Stimulated activated CD8-positive, alpha-beta memory T cell treated with anti-CD3 and anti-CD28 coated beads, Interleukin-15, amount 100 ng/mL, for 1 hour (primary cell): ENCODE measurements around the gene BOLA2B.
"Not testable (repeated sequence)": the region's sequence is repeated elsewhere in the genome, so short reads cannot be mapped to it uniquely, and the experiment has no call there.

Experiments
- DNase-seq: peaks from one replicate; pipeline ENCODE4 v3.0.0-alpha.2; 2020; ENCODE audit warnings: low read depth

BOLA2B gene

DNA sequence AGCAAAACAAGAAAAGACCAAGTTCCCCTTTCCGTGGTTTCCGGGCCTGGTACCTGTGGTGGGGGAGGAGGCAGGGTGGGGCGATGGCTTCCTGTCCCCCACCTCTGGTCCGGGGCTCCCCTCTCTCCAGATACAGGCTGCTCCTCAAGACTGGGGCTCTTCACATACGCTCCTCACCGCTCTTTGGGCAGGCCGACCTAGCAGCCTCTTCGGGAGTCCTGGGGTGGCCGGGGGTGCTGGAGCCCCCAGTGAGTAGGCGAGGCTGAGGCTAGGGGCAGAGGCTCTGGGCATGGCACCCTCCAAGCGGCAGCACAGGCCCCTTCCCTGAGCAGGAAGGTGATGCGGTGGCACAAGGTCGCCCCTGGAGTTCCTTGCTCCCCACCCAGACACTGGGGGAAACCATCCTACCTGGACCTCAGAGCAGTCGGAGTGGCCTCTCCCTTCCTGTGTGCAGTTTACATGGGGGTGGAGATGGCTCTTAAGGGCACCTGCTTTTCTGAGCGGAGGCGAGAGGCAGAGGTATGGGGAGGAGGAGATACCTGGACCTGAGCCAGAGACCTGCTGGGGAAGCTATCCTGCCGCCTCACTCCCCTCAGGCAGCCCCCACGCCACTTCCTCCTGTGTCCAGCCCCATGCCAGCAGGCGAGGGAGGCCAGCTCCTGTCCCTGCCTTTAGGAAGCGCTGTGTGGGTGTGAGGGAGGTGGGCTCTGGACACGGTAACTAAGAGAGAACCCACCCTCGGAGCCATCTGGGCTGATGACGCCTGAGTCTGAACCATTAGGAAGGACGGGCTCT, 9.2 kb downstream of the BOLA2B start:
- peak; percentile 53 for DNase-seq

DNA sequence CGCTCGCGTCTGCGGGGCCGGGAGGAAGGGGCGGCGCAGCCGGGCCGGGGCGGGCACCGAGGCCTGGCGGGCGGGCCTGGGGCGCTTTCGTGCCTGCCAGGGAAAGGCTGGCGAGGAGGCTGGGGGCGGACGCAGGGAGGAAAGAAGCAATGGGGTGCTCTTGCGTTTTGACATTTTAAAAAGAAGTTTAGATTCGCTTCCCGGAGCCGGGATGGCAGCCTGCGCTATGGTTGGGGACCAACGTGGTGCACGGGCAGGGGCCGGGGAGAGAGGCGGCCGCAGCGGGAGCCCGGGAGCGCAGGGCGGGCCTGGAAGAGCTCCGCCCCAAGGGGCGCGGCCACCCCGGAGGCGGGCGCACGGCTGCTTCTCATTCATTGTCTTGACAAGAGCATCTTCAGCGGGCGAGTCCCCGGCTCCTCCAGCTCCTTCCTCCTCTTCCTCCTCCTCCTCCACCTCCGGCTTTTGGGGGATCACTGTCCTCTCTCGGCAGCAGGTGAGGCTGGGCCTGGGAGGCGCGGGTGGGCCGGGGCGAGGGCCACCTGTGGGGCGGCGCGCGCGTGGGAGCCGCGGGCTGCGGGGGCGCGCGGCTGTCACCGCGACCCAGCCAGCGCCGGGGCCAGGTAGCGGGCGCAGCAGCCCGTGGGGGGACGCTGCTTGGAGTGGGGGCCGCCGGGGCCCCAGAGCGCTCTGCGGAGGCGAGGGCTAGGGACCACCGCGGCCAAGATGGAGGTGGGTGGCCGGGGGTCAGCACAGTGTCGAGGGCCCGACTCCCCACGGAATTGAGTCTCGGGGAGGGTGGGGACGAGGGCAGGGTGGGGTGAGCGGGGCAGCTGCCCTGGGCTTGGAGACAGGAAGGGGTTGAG, 10.0 kb downstream of the BOLA2B start, which contains the start of gene CORO1A:
Gene CORO1A (plus strand): TSS at position 370 of the 863 bp plus-strand sequence. CDS start 1,608 bp downstream, outside the sequence.
- DNase-seq = peak; percentile 61

DNA sequence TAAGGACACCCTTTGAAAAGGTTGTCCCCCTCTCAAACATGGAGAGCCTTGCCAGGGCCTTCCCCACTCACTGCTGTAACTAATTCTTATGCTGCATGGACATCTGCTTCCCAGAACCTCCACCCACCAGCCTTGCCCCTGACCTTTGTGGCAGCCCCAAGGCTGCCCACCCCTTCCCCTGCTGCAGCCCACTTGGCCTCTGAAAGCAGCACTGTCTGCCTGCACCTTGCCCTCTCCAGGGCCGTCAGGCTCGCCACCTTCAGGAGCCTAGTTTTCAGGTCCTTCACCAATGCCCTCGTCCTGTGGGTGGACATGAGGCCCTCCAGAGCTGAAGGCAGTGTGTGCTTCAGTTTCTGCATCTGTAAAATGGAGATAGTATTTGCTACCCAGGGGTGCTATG, 12.7 kb downstream of the BOLA2B start:
- DNase-seq = no peak

DNA sequence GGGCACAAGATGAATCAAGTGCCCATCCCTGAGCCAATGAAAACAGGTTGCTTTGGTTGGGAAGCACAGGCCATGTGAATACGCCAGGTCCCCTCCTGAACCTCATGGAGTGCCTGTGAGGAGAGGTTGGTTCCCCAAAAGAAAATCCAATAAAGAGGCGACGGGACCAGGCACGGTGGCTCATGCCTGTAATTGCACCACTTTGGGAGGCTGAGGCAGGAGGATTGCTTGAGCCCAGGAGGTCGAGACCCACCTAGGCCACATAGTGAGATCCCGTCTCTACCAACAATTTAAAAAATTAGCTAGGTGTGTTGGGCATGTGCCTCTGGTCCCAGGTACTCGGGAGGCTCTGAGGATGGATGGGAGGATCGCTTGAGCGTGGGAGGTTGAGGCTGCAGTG, 13.5 kb downstream of the BOLA2B start:
- no peak for DNase-seq

DNA sequence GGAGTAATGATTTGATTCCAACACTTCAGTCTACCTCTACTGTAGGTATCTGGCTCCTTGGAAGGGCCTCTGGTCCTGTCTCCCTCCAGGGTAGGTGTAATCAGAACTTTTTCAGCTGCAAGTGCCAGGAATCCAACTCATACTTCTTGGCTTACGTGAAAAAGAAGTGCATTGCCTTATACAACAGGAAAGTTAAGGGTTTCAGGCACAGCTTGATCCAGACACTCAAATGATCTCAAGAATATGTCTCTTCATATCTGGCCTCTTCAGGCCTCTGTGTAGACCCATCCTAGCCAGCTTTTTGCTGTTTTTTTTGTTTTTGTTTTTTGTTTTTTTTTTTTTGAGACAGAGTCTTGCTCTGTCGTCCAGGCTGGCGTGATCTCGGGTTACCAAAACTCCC, 14.3 kb downstream of the BOLA2B start:
- no peak for DNase-seq

DNA sequence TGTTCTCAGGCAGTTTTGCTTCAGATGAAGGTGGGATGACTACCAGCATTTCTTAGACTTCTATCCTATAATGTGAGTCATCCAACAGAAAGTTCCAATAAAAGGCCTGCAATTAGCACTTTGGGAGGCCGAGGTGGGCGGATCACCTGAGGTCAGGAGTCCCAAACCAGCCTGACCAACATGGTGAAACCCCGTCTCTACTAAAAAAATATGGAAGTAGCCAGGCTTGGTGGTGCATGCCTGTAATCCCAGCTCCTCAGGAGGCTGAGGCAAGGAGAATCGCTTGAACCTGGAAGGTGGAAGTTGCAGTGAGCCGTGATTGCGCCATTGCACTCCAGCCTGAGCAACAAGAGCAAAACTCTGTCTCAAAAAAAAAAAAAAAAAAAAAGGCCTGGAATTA, 16.6 kb downstream of the BOLA2B start:
- DNase-seq = not testable (repeated sequence)

DNA sequence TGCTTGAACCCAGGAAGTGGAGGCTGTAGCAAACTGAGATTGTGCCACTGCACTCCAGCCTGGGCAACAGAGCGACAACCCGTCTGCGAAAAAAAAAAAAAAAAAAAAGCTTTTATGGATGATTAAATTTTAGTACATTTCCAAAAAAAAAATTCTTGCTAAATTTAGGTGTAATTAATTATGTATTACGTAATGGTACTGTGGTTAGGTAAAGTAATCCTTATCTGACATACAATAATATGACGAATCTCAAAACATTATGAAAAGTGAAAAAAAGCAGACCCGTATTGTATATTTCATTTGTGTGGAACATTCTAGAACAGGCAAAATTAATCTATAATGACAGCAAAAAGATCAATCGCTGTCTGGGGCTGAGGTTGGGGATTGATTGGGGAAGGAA, 20.4 kb downstream of the BOLA2B start:
- no peak for DNase-seq

DNA sequence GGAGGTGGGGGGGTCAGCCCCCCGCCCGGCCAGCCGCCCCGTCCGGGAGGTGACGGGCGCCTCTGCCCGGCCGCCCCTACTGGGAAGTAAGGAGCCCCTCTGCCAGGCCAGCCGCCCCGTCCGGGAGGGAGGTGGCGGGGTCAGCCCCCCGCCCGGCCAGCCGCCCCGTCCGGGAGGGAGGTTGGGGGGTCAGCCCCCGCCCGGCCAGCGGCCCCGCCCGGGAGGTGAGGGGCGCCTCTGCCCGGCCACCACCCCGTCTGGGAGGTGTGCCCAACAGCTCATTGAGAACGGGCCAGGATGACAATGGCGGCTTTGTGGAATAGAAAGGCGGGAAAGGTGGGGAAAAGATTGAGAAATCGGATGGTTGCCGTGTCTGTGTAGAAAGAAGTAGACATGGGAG, 23.3 kb downstream of the BOLA2B start:
- DNase-seq = not testable (repeated sequence)

DNA sequence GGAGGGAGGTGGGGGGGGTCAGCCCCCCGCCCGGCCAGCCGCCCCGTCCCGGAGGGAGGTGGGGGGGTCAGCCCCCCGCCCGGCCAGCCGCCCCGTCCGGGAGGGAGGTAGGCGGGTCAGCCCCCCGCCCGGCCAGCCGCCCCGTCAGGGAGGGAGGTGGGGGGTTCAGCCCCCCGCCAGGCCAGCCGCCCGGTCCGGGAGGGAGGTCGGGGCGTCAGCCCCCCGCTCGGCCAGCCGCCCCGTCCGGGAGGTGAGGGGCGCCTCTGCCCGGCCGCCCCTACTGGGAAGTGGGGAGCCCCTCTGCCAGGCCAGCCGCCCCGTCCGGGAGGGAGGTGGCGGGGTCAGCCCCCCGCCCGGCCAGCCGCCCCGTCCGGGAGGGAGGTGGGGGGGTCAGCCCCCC, 24.1 kb downstream of the BOLA2B start:
- not testable (repeated sequence) for DNase-seq

DNA sequence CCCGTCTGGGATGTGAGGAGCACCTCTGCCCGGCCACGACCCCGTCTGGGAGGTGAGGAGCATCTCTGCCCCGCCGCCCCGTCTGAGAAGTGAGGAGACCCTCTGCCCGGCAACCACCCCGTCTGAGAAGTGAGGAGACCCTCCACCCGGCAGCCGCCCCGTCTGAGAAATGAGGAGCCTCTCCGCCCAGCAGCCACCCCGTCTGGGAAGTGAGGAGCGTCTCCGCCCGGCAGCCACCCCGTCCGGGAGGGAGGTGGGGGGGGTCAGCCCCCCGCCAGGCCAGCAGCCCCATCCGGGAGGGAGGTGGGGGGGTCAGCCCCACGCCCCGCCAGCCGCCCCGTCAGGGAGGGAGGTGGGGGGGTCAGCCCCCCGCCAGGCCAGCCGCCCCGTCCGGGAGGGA, 24.7 kb downstream of the BOLA2B start:
- not testable (repeated sequence) for DNase-seq

DNA sequence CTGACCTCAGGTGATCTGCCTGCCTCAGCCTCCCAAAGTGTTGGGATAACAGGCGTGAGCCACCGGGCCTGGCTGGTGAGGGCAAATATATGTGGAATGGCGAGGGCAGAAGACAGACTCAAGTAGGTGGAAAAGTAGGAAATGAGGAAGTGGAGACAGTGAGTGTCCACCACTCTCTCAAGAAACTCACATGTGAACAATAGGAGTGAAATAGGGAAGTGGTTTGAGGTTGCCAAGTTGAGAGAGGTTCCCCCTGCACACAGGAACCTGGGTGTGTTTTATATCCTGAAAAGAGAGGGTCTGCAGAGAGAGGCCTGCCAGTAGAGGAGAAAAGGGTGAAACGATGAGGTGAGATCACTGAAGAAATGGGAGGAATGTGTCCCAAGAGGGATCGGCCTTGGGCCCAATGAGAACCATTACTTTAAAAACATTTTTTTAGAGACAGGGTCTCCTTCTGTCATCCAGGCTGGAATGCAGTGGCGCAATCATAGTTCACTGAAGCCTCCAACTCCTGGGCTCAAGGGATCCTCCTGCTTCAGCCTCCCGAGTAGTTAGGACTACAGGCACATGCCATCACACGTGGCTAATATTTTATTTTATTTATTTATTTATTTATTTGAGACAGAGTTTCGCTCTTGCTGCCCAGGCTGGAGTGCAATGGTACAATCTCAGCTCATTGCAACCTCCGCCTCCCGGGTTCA, 27.1 kb downstream of the BOLA2B start:
- no peak for DNase-seq

DNA sequence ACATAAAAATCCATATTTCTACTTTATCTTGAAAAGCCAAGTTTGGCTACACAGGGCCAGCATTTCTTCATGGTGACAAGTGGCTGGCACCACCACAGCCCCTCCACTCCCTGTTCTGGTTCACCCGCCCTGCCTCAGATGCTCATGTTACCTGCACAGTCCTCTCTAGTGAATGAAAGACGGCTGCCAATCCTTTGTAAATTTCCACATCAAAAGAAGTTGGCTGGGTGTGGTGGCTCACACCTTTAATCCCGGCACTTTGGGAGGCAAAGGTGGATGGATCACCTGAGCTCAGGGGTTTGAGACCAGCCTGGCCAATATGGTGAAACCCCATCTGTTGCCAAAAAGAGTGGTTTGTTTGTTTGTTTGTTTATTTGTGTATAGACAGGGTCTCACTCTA, 29.9 kb downstream of the BOLA2B start:
- no peak for DNase-seq

DNA sequence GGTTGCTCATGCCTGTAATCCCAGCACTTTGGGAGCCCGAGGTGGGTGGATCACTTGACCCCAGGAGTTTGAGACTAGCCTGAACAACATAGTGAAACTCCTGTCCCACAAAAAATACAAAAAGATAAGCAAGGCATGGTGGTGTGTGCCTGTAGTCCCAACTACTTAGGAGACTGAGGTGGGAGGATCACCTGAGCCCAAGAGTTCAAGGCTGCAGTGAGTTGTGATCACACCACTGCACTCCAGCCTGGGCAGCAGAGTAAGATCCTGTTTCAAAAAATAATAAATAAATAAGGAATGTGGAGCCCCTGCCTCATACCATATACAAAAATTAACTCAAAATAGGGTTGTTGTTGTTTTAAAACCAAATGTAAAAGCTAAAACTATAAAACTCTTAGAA, 36.3 kb downstream of the BOLA2B start:
- DNase-seq = no peak

DNA sequence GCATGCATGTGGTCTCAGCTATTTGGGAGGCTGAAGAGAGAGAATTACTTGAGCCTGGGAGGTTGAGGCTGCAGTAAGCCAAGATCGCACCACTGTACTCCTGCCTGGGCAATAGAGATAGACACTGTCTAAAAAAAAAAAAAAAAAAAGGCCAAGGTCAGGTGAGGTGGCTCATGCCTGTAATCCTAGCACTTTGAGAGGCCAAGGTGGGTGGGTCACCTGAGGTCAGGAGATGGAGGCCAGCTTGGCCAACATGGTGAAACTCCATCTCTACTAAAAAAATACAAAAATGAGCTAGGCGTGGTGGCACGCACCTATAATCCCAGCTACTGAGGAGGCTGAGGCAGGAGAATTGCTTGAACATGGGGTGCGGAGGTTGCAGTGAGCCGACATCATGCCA, 38.3 kb downstream of the BOLA2B start:
- no peak for DNase-seq

DNA sequence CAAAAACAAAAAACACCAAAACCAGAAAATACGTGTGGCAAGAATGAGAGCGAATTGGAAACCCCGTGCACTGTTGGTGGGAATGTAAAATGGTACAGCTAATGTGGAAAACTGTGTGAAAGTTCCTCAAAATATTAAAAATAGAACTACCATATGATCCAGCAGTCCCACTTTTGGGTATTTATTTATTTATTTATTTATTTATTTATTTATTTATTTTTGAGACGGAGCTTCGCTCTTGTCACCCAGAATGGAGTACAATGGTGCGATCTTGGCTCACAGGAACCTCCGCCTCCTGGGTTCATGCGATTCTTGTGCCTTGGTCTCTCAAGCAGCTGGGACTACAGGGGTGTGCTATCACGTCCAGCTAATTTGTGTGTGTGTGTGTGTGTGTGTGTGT, 40.9 kb downstream of the BOLA2B start:
- DNase-seq = no peak

DNA sequence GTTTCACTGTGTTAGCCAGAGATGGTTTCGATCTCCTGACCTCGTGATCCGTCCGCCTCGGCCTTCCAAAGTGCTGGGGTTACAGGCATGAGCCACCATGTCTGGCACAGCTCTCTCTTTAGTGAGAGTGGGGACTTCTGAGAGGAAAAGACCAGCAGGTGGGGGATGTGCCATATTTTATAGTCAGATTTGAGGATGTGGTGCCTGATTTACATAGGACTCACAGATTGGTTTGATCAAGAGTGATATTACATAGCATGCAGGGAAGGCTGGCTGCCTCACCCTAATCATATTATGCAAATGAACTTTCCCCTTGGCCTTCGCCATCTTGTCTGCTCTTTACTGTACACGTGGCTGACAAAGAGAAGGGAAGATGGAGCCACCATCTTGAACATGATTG, 42.4 kb downstream of the BOLA2B start:
- no peak for DNase-seq

DNA sequence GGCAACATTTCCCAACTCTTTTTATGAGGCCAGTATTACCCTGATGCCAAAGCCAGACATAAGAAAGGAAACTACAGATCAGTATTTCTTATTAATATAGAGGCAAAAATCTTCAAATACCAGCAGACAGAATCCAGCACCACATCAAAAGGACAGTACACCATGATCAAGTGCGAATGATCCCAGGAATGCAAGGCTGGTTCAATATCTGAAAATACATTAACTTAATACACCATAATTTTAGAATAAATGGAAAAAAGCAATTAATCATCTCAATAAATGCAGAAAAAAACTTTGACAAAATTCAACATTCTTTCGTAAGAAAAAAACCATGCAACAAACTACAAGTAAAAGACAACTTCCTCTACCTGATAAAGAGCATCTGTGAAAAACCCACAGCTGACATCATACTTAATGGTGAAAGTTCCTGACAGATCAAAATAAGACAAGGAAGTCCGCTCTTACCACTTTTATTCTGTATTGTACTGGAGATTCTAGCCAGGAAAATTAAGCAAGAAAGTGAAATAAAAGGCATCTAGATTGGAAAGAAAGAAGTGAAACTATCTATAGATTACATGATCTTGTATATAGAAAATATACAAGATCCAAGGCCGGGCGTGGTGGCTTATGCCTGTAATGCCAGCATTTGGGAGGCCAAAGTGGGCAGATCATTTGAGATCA, 44.1 kb downstream of the BOLA2B start:
- no peak for DNase-seq

DNA sequence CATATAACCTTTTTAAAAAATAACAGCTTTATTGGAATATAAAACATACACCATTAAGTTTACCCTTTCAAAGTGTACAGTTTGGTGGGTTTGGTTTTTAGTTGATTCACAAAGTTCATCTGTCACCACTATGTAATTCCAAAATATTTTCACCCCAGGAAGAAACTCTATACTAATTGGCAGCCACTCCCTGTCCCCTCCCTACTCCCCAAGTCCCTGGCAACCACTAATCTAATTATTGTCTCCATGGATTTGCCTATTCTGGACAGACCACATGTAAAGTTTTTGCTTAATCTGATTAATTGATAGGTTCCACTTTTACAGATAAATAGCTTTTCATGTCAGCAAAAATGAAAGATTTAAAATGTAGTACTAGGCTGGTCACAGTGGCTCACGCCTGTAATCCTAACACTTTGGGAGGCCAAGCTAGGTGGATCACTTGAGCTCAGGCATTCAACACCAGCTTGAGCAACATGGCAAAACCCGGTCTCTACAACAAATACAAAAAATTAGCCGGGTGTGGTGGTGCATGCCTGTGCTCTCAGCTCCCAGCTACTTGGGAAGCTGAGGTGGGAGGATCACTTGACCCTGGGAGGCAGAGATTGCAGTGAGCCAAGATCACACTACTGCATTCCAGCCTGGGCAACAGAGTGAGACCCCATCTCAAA, 45.5 kb downstream of the BOLA2B start:
- DNase-seq = no peak

DNA sequence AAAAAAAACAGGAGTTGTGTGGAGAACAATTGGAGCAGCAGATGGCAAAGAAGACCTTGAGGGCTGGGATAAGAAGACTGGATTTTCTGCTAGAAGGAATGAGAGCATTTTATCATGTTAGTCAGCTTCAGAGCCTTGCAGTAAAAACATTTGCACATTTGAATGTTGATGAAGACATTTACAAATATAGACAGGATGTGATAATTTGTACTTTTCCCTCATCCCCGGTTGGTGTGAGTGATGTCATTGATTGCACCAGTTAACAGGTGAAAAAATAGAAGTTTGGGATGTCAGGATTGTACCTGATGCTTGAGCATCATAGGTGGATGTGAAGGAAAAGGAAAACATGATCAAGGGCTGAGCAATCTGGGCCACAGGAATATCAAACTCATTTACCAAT, 47.8 kb downstream of the BOLA2B start:
- no peak for DNase-seq

DNA sequence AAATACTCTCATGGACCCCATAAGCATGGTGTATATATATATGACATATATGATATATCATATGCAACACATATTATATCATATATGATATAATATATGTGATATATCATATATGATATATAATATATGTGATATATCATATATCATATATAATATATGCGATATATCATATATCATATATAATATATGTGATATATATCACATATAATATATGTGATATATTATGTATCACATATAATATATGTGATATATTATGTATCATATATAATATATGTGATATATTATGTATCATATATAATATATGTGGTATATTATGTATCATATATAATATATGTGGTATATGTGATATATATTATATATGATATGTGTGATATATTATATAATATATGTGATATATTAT, 48.5 kb downstream of the BOLA2B start:
- no peak for DNase-seq

DNA sequence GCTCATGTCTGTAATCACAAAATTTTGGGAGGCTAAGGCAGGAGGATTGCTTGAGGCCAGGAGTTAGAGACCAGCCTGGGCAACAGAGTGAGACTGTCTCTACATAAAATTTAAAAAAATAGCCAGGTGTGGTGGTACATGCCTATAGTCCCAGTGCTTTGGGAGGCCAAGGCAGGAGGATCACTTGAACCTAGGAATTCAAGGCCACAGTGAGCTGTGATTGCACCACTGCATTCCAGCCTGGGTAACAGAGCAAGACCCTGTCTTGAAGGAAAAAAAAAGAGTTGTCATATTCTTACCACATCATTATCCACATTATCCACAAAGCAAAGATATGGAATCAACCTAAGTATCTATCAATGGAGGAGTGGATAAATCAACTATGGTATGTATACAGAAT, 49.4 kb downstream of the BOLA2B start:
- no peak for DNase-seq

DNA sequence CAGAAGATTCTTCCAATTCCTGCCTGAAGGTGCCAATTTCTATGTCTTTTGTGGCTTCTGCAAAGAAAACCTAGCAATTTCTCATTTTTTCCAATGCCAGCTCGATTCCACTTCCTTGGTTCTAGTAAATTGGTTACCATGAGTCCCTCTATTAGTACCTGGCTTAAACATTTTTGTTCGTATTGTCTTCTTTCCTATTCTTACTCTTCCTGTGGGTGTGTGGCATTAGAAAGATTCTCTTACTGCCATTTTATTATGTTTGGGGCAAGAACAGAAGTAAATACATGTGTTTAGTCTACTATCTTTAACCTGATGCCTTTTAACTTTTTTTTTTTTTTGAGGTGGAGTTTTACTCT, 50.1 kb downstream of the BOLA2B start:
- DNase-seq = no peak
